ENCODE data around the gene ZNF565.
"Not testable (repeated sequence)": the region's sequence is repeated elsewhere in the genome, so short reads cannot be mapped to it uniquely, and the experiment has no call there.

The ZNF565 gene

GRCh38 chr19:36149673-36150406, 64.6 kb downstream of the ZNF565 start:
- no peak for DNase-seq

- no peak for DNase-seq
Observed at GRCh38 chr19:36144624-36145023, 69.8 kb downstream of the ZNF565 start.

- no peak for DNase-seq
Observed at GRCh38 chr19:36142496-36142895, 72.0 kb downstream of the ZNF565 start.

GRCh38 chr19:36142046-36142445, 72.4 kb downstream of the ZNF565 start:
- DNase-seq: no peak

GRCh38 chr19:36141039-36141927, 73.2 kb downstream of the ZNF565 start:
- peak in 12 of 14 donors; percentile 20 to 78 (median 42) for DNase-seq

- peak in 3 of 14 donors; percentile 36 to 55 (median 47) for DNase-seq
Observed at GRCh38 chr19:36140304-36141038, 74.0 kb downstream of the ZNF565 start.

GRCh38 chr19:36139473-36140303, 74.8 kb downstream of the ZNF565 start, which contains the start of gene CAPNS1:
Gene CAPNS1, plus strand, starts transcription at chr19:36140066. Its CDS starts 946 bp downstream, at chr19:36141012.
- peak; percentile 74 to 99 (median 93) for DNase-seq

- DNase-seq: no peak
Observed at GRCh38 chr19:36139120-36139472, 75.4 kb downstream of the ZNF565 start.

GRCh38 chr19:36136964-36137686, 77.3 kb downstream of the ZNF565 start:
- peak in 2 of 14 donors; percentile 34 to 68 for DNase-seq

GRCh38 chr19:36134867-36135266, 79.6 kb downstream of the ZNF565 start:
- DNase-seq: not testable (repeated sequence)

Data from C1 segment of cervical spinal cord (tissue), 14 donors.